Gastroesophageal sphincter (tissue), 3 donors: ENCODE results near the gene CBR1.

Experiments used
- CTCF ChIP-seq, 4 experiments: fragments of 200-600 bp in 2 of 4; fragments of 450-650 bp in 2 of 4; sonication (generic) in 1 of 4; IDR thresholded peaks; one replicate each; pipeline ENCODE4 v1.5.1; 2017 to 2019; ENCODE audit warnings: antibody characterized with exemption in 4 of 4, mild to moderate bottlenecking in 2 of 4, moderate library complexity in 2 of 4
- EP300 ChIP-seq: sonication (generic); formaldehyde crosslinking; IDR thresholded peaks from one replicate; pipeline ENCODE4 v1.6.1; 2017; ENCODE audit warnings: antibody characterized with exemption, mild to moderate bottlenecking
- POLR2A ChIP-seq, 2 donors: fragments of 450-650 bp; IDR thresholded peaks; one replicate each; pipeline ENCODE4 v1.6.1; 2017; ENCODE audit warnings: antibody characterized with exemption in 2 of 2, mild to moderate bottlenecking in 2 of 2, moderate library complexity in 1 of 2
- POLR2AphosphoS5 ChIP-seq: sonication (generic); formaldehyde crosslinking; IDR thresholded peaks from one replicate; pipeline ENCODE4 v1.6.1; 2017; ENCODE audit warnings: antibody characterized with exemption

GRCh38 chr21:36097427-36098181 lies 27.8 kb downstream of the CBR1 start:
- TF ChIP-seq EP300 = no peak
- TF ChIP-seq CTCF (IDR thresholded peaks at IDR 0.05) = no peak
- TF ChIP-seq POLR2A (IDR thresholded peaks at IDR 0.05) = no peak
- no peak for TF ChIP-seq POLR2AphosphoS5
